Right lobe of liver (tissue), 6 donors: Measurements from ENCODE around the gene COL10A1. TPM values are rescaled to one million over a fixed set of nuclear protein-coding genes. Genes with fewer than 3 reads are reported as not detected.

Source experiments
- ATAC-seq, 4 donors: fragments of 200-7000 bp; cut with Tn5 transposase; one replicate each; pipeline ENCODE4 v1.9.1; 2020; ENCODE audit warnings: mild to moderate bottlenecking in 4 of 4, moderate library complexity in 4 of 4
- DNase-seq, 3 donors: peaks; one replicate each; pipeline ENCODE4 v3.0.0-alpha.2; 2020
- H3K27ac ChIP-seq, 3 donors: fragments of 200-600 bp; one replicate each; pipeline ENCODE4 v1.8.0; 2022
- H3K27me3 ChIP-seq, 2 donors: fragments of 200-600 bp; one replicate each; pipeline ENCODE4 v1.8.0; 2022
- H3K36me3 ChIP-seq, 4 donors: fragments of 200-600 bp; sonication (generic) in 1 of 4; one replicate each; pipeline versions ENCODE4 v1.5.1 to v1.8.0; 2017 to 2022; ENCODE audit warnings: control low read depth in 1 of 4
- H3K4me1 ChIP-seq, 4 donors: fragments of 200-600 bp; sonication (generic) in 1 of 4; one replicate each; pipeline versions ENCODE4 v1.5.1 to v1.8.0; 2017 to 2022; ENCODE audit warnings: control low read depth in 1 of 4
- H3K4me3 ChIP-seq, 3 donors: fragments of 200-600 bp; one replicate each; pipeline ENCODE4 v1.8.0; 2022
- H3K9me3 ChIP-seq, 4 donors: fragments of 200-600 bp; sonication (generic) in 1 of 4; one replicate each; pipeline versions ENCODE4 v1.5.1 to v1.8.0; 2017 to 2022; ENCODE audit warnings: control low read depth in 1 of 4
- CTCF ChIP-seq, 4 donors: fragments of 200-600 bp in 3 of 4; fragments of 450-650 bp in 1 of 4; IDR thresholded peaks; one replicate each; pipeline versions ENCODE4 v1.5.1 to v1.8.0; 2016 to 2022; ENCODE audit warnings: antibody characterized with exemption in 4 of 4, mild to moderate bottlenecking in 2 of 4
- POLR2A ChIP-seq: fragments of 450-650 bp; IDR thresholded peaks from one replicate; pipeline ENCODE4 v1.6.1; 2017; ENCODE audit warnings: antibody characterized with exemption, mild to moderate bottlenecking
- WGBS: methylation state at CpG from one replicate; pipeline ENCODE4 v1.1.6; 2018; ENCODE audit warnings: low coverage, low lambda C conversion rate; ENCODE audit not compliant: insufficient coverage; ENCODE audit errors: missing lambda C conversion rate; 5-methylcytosine and 5-hydroxymethylcytosine counted together
- intact Hi-C, 2 donors: fragments of 100-400 bp; cut with DNase I; formaldehyde crosslinking; loops; one replicate each; pipeline versions ENCODE4 v1.11.2 to v1.14.1; 2022
- total RNA-seq, 6 experiments: library from RNA; depleted of rRNA in 2 of 6; stranded (reverse); fragments of >200 nt in 2 of 6; fragmentation: NEBNext Ultra II Directional in 3 of 6; extraction: Animal tissue kit (Norgen Biotek cat#: 25700) in 3 of 6; gene quantifications; one replicate each; pipeline versions ENCODE4 v1.1.0 to v1.2.4, GENCODE V29; 2016 to 2023
- donor health status: DM: no; HTN: yes; CAD: no.
- donor health status: DM: no; HTN: no; CAD: no.
- donor health status: DM: no; HTN: no; CAD: no.
- donor health status: DM: no; HTN: yes; CAD: no.
- donor health status: DM: no; HTN: yes; CAD: no.

The COL10A1 gene
- total RNA-seq, 6 experiments from 2014 or later: 0.12 to 23.4 TPM; not detected in 4

GRCh38 chr6:116120430-116120829 is 5.5 kb downstream of the COL10A1 start:
- intact Hi-C loops: no loop called here
- Histone ChIP-seq H3K36me3 (peaks cover 0 to 24% (median 0%) of the 10 kb centered on the region in 4 donors), H3K9me3 (no peaks in the 10 kb centered on the region), H3K4me3 (no peak overlapping the region), H3K4me1 (no peaks in the 10 kb centered on the region), H3K27ac (no peak overlapping the region), H3K27me3 (no peaks in the 10 kb centered on the region)
- ATAC-seq: no peak
- TF ChIP-seq CTCF (IDR thresholded peaks at IDR 0.05): no peak
- TF ChIP-seq POLR2A: no peak
- no peak for DNase-seq
- 100% methylated on average over 1 of the region's 3 CpGs for WGBS

GRCh38 chr6:116118608-116119007 is 7.3 kb downstream of the COL10A1 start:
- H3K27me3 ChIP-seq: no peaks in the 10 kb centered on the region
- DNase-seq (no peak), ATAC-seq (no peak)
- H3K4me3 ChIP-seq: no peak overlapping the region
- TF ChIP-seq POLR2A (no peak), CTCF (IDR thresholded peaks at IDR 0.05) (no peak)
- H3K9me3 ChIP-seq: no peaks in the 10 kb centered on the region
- H3K36me3 ChIP-seq: peaks cover 0 to 37% (median 0%) of the 10 kb centered on the region in 4 donors
- peaks cover 0 to 1% (median 0%) of the 10 kb centered on the region in 4 donors for H3K4me1 ChIP-seq
- H3K27ac ChIP-seq: no peak overlapping the region
- intact Hi-C loops: no loop called here

GRCh38 chr6:116115781-116116180 is 10.2 kb downstream of the COL10A1 start:
- Histone ChIP-seq H3K27ac (no peak overlapping the region), H3K9me3 (no peaks in the 10 kb centered on the region), H3K27me3 (no peaks in the 10 kb centered on the region), H3K36me3 (peaks cover 0 to 47% (median under 1%) of the 10 kb centered on the region in 4 donors), H3K4me3 (no peak overlapping the region), H3K4me1 (peaks cover 0 to 20% (median 4%) of the 10 kb centered on the region in 4 donors)
- intact Hi-C loops: no loop called here
- no peak for ATAC-seq
- WGBS: 83% methylated on average over 2 of the region's 2 CpGs
- DNase-seq: no peak
- peak; percentile 6 to 36 (median 30) for TF ChIP-seq CTCF (IDR thresholded peaks at IDR 0.05)
- no peak for TF ChIP-seq POLR2A

- no peak for DNase-seq
- intact Hi-C loops: no loop called here
- WGBS: 59% methylated on average over 2 of the region's 2 CpGs
These were observed 12.5 kb downstream of the COL10A1 start for GRCh38 chr6:116113386-116113785.

More at GRCh38 chr6:116113386-116113785, 12.5 kb downstream of the COL10A1 start:
- Histone ChIP-seq H3K27ac (no peak overlapping the region), H3K9me3 (no peaks in the 10 kb centered on the region), H3K27me3 (no peaks in the 10 kb centered on the region), H3K36me3 (peaks cover 0 to 70% (median 11%) of the 10 kb centered on the region in 4 donors), H3K4me1 (peaks cover 0 to 22% (median 4%) of the 10 kb centered on the region in 4 donors), H3K4me3 (no peak overlapping the region)
- TF ChIP-seq POLR2A: no peak
- no peak for TF ChIP-seq CTCF (IDR thresholded peaks at IDR 0.05)
- peak in 3 of 4 donors; percentile 42 to 73 (median 45) for ATAC-seq
